ENCODE measurements around the gene YPEL1. TPM values are rescaled to one million over a fixed set of nuclear protein-coding genes. Genes with fewer than 3 reads are reported as not detected.

YPEL1 gene
- total and polyA plus RNA-seq, 2 of the 13 experiments (the other 11 are each of a cell fraction or from before 2014, with no cell fraction given), result 0.33 to 2.5 TPM

GRCh38 chr22:21657360-21658032 lies 78.1 kb downstream of the YPEL1 start (continued):
- TF ChIP-seq TFE3 (CRISPR knock-in tag; IDR thresholded peaks at IDR 0.05), result peak; percentile 26; the same call in 1 of the 2 replicates
- TF ChIP-seq PRPF4 (IDR thresholded peaks at IDR 0.05; ENCODE audit: low read depth, low read length, poor library complexity, severe bottlenecking), result no peak
- TF ChIP-seq ARHGAP35 (CRISPR knock-in tag; IDR thresholded peaks at IDR 0.05; ENCODE audit: borderline replicate concordance), result no peak; the same call in 1 of the 2 replicates
- peak; percentile 63; the same call in 1 of the 2 replicates for TF ChIP-seq ZNF768 (CRISPR knock-in tag; IDR thresholded peaks at IDR 0.05)
- TF ChIP-seq TRIM22 (IDR thresholded peaks at IDR 0.05), result no peak
- peak; percentile 69; the same call in 1 of the 2 replicates for TF ChIP-seq CSRNP1 (CRISPR knock-in tag; IDR thresholded peaks at IDR 0.05)
- 0 out of 2 replicates have a peak, but pooled peaks have one; percentile 14 for TF ChIP-seq SMYD3 (CRISPR knock-in tag; IDR thresholded peaks at IDR 0.05)
- TF ChIP-seq STAT5B (CRISPR knock-in tag; IDR thresholded peaks at IDR 0.05), result no peak
- TF ChIP-seq IRF9 (CRISPR knock-in tag; IDR thresholded peaks at IDR 0.05; ENCODE audit: borderline replicate concordance), result 0 out of 2 replicates have a peak, but pooled peaks have one; percentile 64
- TF ChIP-seq REPIN1 (CRISPR knock-in tag; IDR thresholded peaks at IDR 0.05; ENCODE audit: borderline replicate concordance, low read depth), result no peak
- TF ChIP-seq NFYC (CRISPR knock-in tag; IDR thresholded peaks at IDR 0.05), result peak; percentile 62
- peak; percentile 45; the same call in 1 of the 2 replicates for TF ChIP-seq SNAPC5 (CRISPR knock-in tag; IDR thresholded peaks at IDR 0.05; ENCODE audit: borderline replicate concordance)
- no peak for TF ChIP-seq FOXJ3 (CRISPR knock-in tag; IDR thresholded peaks at IDR 0.05; ENCODE audit: borderline replicate concordance)
- TF ChIP-seq ZC3H13 (CRISPR knock-in tag; IDR thresholded peaks at IDR 0.05), result no peak
- peak; percentile 67; the same call in 1 of the 2 replicates for TF ChIP-seq ZNF747 (CRISPR knock-in tag; IDR thresholded peaks at IDR 0.05; ENCODE audit: borderline replicate concordance)
- no peak for TF ChIP-seq ATAD3A (CRISPR knock-in tag; IDR thresholded peaks at IDR 0.05)
- TF ChIP-seq ZNF329 (CRISPR knock-in tag; IDR thresholded peaks at IDR 0.05; ENCODE audit: low read depth), result peak; percentile 39; the same call in 1 of the 2 replicates
- no peak for TF ChIP-seq MAF1 (CRISPR knock-in tag; IDR thresholded peaks at IDR 0.05; ENCODE audit: borderline replicate concordance)
- TF ChIP-seq SP140L (CRISPR knock-in tag; IDR thresholded peaks at IDR 0.05; ENCODE audit: borderline replicate concordance), result no peak; the same call in 1 of the 2 replicates
- no peak; the same call in 1 of the 2 replicates for TF ChIP-seq ZNF143 (CRISPR knock-in tag; IDR thresholded peaks at IDR 0.05)
- TF ChIP-seq ZBTB33 (CRISPR knock-in tag; IDR thresholded peaks at IDR 0.05), result no peak

Data from HepG2 (cell line).